Myocyte (in vitro differentiated cells): ENCODE measurements around the gene GTF3C5. TPM values are rescaled to one million over a fixed set of nuclear protein-coding genes. Genes with fewer than 3 reads are reported as not detected.
"Not testable (repeated sequence)": the region's sequence is repeated elsewhere in the genome, so short reads cannot be mapped to it uniquely, and the experiment has no call there.

ENCODE experiments used
- DNase-seq: peaks from one replicate; pipeline ENCODE4 v3.0.0-alpha.2; 2012; ENCODE audit warnings: low read depth
- total RNA-seq: library from RNA; depleted of rRNA; stranded (reverse); fragments of >200 nt; gene quantifications from 2 replicates; pipeline ENCODE4 v1.2.3, GENCODE V29; 2014

The GTF3C5 gene
- total RNA-seq, 1 donor from 2014 or later: 50.6 TPM

DNA sequence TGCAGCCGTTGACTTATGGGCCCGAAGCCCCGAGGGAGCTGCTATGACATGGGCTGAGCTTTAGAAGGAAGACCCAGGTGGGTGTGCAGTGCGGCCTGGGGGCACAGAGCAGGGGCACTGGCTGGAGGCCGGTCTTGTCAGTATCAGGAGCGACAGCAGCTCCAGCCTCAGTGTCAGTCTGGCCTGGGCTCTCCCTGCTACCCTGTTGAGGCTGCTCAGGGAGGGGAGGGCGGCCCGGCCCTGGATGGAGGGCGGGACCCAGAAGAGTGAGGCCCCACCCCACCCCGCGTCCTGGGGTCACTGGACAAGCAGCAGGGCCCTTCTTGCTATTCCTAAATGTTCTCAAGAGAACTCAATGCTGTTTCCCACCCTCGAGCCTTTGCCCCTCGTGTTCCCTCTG, 34.3 kb upstream of the GTF3C5 start:
- no peak for DNase-seq

DNA sequence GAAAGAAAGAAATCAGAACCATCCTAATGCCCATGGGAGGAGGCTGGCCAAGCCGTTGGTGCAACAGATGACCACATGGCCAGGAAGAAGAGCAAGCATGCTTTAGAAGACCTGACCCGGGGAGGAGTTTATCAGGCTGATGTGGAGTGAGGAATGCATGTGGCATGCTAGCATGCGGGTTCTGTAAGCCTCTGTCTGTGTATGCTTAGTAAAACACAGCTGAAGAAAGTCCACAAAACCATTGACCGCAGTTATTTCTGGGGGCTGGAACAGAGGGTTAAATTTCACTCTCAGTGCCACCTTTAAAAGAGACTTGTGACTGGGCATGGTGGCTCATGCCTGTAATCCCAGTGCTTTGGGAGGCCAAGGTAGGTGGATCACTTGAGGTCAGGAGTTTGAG, 33.2 kb upstream of the GTF3C5 start:
- DNase-seq: peak; percentile 97

DNA sequence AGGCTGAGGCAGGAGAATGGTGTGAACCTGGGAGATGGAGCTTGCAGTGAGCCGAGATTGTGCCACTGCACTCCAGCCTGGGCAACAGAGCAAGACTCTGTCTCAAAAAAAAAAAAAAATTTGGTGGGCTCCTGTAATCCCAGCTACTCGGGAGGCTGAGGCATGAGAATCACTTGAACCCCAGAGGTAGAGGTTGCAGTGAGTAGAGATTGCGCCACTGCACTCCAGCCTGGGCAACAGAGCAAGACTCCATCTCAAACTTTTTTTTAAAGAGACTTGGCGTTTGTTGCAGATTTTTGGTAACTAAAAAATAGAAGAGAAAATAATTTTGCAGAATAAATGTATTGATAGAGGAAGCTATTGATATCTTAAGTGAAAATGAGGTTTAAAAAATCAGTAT, 32.6 kb upstream of the GTF3C5 start:
- not testable (repeated sequence) for DNase-seq

DNA sequence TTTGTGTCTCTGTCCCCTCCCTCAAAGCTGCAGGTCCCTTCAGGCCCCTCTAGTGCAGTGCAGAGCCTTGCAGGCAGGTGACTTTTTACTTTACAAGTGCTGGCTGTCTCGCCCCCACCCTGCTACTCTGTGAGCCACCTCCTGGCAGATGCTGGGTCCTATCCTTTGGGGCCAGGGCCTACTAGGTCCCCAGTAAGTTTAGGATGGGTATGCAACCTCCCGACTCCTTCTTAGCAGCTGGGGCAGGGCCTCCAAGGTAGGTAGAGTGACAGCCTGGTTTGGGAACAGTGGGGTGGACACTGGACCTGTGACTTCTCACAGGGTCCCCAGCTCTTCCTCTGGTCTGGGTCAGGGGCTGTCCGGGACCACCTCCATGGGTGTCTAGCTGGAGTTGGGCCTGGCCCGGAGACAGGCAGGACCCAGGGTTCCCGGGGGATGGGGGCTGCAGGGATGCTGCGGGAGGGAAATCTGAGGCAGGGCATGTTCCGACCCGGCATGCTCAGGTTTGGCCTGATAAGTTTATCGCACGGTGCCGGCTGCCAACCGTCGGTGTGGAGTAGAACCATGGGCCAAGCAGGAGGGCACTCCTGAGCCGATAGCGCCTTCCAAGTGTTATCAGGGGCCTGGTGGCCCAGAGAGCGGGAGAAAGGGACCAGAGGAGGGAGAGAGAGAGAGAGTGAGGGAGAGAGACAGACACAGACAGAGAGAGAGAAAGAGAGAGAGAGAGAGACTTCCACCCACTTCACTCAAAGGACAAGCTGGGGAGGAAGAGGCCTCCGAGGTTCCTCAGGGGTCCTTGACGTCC, 31.8 kb upstream of the GTF3C5 start:
- no peak for DNase-seq

DNA sequence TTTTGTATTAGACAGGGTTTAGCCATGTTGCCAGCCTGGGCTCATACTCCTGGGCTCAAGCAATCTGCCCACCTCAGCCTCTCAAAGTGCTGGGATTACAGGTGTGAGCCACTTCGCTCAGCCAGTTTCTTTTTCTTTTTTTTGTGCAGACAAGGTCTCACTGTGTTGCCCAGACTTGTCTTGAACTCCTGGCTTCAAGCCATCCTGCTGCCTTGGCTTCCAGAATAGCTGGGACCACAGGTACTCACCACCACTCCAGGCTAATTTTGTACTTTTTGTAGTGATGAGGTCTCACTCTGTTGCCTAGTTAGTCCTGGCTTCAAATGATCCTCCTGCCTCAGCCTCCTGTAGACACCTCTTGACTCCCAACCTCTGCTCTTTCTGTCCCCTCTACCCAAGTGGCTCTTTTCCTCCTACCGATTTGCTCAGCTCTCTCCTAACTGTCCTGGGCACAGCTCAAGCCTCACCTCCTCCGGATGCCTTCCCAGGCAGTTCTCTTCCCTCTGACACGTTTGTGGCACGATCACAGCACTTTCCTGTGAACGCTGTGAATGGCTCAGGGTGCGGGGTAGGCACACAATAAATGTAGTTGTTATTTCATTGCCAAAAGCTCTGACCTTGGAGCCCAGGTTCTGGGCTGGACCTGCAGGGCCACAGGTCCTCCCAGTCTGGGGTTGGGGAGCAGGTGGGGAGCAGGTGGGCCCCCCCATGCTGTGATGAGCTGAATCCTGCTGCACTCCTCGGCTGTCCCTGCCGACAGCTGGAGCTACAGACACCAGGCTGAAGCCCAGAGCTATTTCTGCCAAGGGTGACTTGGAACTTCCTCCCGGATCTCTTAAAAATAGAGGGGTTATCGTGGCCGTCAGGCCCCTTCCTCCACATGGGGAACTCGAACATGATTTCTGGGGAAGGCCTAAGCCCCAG, 28.4 kb upstream of the GTF3C5 start:
- peak; percentile 64 for DNase-seq

- DNase-seq: peak; percentile 74
These were observed 27.7 kb upstream of the GTF3C5 start for GRCh38 chr9:133003071-133003461.

DNA sequence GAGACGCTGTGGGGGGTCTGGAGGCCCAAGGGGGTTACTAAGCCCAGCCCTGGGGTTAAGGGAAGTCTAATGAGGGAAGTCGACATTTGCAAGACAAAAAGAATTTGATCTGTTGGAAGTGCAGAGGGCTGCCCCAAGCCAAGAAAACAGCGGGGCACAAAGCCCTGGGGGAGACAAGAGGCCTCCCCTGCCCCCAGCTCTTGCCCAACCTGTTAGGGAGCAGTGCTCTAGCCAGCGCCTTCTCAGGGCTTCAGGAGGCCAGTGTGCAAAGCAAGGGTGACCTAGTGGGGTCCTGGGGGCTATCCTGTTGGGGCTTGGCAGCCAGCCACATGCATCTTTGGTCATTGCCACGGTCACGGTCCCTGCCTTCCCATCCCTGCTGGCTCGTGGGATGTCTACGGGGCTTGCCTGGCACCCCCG, 27.1 kb upstream of the GTF3C5 start:
- no peak for DNase-seq

GRCh38 chr9:133004091-133004998, 26.5 kb upstream of the GTF3C5 start:
- no peak for DNase-seq

- DNase-seq: peak; percentile 56
These were observed 25.6 kb upstream of the GTF3C5 start for GRCh38 chr9:133004999-133005760.

GRCh38 chr9:133005957-133006356, 24.8 kb upstream of the GTF3C5 start:
- DNase-seq: no peak

DNA sequence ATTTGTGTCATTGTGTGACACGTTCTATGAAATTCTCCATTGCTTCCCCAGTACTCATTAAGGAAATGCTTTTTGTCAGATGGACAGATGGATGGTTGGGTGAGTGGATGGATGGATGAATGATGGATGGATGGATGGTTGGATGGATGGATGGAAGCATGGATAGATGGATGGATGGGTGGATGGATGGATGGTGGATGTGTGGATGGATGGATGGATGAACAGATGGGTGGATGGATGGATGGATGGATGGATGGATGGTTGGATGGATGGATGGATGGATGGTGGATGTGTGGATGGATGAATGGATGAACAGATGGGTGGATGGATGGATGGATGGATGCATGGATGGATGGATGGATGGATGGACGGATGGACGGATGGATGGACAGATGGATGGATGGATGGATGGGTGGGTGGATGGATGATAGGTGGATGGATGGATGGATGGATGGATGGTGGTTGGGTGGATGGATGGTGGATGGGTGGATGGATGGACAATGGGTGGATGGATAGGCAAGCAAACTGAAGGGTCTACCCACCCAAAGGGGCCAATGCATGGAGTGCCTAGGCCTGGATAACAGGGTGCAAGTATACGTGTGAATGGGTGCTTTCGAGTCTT, 24.0 kb upstream of the GTF3C5 start:
- DNase-seq: no peak

GRCh38 chr9:133008406-133008805, 22.4 kb upstream of the GTF3C5 start:
- no peak for DNase-seq

DNA sequence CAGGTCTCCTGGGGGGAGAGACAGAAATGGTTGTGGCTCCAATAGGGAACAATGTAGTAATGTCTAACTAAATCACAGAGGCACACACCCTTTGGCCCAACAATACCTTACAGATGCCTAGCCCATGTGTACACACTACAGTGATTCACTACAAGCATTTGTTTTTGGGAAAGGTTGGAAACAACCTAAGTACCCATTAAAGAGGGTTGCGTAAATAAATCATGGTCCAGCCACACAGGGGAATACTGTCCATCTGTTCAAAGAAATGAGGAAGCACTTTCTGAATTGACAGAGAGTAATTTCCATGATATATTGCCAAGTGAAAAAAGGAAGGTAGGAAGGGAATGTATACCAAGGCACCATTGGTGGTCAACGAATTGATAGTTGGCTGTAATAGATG, 22.0 kb upstream of the GTF3C5 start:
- no peak for DNase-seq

GRCh38 chr9:133009906-133010582, 20.8 kb upstream of the GTF3C5 start:
- DNase-seq: no peak

DNA sequence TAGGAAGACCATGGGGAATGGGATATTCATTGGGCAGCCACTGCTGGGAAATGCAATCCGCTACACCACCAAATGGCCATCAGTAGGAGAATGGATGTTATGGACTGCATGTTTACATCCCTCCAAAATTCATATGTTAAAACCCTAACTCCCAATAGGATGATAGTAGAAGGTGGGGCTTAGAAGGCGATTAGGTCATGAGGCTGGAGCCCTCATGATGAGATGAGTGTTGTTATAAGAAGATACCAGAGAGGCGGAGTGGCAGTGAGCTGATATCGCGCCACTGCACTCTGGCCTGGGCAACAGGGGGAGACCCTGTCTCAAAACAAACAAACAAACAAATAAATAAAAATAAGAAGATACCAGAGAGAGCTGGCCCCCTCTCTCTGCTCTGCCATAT, 16.1 kb upstream of the GTF3C5 start:
- no peak for DNase-seq

- DNase-seq: no peak
These were observed 7.5 kb upstream of the GTF3C5 start for GRCh38 chr9:133023117-133023890.

GRCh38 chr9:133026426-133026825, 4.4 kb upstream of the GTF3C5 start:
- no peak for DNase-seq

DNA sequence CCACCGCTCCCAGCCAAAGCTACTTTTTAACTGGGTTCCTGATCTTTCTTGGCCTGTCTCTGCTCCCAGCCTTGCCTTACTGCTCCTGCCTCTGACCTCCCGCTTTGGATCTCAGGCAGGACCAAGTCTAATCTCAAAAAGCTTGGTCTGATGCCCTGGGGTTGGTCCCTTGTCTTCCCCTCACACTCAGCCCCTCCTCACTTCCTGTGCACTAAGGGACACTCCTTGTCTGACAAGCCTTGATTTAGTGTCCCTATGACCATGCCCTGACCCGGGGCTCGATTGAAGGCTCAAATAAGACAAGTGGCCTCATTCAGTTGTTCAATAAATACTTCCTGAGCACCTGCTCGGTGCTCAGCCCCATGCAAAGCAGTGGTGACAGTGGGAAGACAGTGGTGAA, 3.7 kb upstream of the GTF3C5 start:
- DNase-seq: no peak

DNA sequence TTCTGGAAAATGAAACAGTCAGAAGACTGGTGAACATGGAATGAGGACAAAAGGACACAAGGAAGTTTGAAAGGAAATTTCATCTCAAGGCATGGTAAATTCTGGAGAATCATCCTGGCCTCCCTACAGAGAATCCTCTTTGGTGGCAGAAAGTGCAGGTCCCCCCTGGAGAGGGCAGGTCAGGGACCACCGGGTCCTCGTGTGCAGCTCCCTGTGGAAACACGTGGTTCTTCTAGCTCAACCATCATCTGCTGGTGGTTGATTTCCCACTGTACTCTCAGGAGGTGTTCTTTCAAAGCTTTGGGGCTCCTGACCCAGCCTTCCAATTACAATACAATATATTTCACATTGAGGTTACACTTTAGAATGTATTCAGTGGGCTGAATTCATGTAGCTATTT, 2.6 kb upstream of the GTF3C5 start:
- no peak for DNase-seq
